AG09309 (cell line): ENCODE results near the gene GDA.

ENCODE experiments used
- DNase-seq: peaks from one replicate; pipeline ENCODE4 v3.0.0-alpha.2; 2010; ENCODE audit warnings: low read depth
- H3K4me3 ChIP-seq: 2 replicates; pipeline ENCODE4 v1.5.1; 2011; ENCODE audit warnings: mild to moderate bottlenecking, low read depth, low read length, moderate library complexity; ENCODE audit not compliant: control insufficient read depth
- TF ChIP-seq, protein P1 (sequence below): IDR thresholded peaks from 2 replicates; pipeline ENCODE4 v1.5.1; 2011; ENCODE audit warnings: mild to moderate bottlenecking, low read depth, low read length, inconsistent platforms; ENCODE audit not compliant: insufficient read depth, control insufficient read depth; ENCODE audit errors: missing control alignments

The GDA gene

DNA sequence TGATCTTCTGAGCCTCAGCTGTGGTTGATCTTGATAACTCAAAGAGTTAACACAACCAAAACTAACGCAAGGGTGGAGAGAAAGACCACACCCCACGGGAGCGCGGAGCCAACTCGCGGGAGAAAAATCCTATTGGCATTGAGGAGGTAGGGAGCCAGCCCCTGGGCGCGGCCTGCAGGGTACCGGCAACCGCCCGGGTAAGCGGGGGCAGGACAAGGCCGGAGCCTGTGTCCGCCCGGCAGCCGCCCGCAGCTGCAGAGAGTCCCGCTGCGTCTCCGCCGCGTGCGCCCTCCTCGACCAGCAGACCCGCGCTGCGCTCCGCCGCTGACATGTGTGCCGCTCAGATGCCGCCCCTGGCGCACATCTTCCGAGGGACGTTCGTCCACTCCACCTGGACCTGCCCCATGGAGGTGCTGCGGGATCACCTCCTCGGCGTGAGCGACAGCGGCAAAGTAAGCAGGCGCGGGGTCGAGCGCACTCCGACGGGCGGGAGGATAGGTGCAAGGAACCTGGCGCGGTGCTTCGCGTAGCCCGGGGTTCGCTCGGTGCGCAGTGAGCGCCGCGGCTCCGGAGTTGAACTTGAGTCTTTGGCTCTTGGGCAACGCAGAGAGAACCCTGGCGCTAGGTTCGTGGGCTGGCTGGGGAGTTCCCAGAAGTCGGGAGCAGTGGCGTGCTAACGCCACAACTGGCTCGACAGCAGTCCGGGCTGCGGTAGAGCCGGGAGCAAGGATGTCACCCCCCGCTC lies at the start of gene GDA:
Gene GDA, plus strand, starts transcription at position 210 of the 745 bp plus-strand sequence. Its CDS starts 120 bp downstream, at position 330.
- no peak within 1 kb of the TSS for H3K4me3 ChIP-seq
- TF ChIP-seq, protein P1, sequence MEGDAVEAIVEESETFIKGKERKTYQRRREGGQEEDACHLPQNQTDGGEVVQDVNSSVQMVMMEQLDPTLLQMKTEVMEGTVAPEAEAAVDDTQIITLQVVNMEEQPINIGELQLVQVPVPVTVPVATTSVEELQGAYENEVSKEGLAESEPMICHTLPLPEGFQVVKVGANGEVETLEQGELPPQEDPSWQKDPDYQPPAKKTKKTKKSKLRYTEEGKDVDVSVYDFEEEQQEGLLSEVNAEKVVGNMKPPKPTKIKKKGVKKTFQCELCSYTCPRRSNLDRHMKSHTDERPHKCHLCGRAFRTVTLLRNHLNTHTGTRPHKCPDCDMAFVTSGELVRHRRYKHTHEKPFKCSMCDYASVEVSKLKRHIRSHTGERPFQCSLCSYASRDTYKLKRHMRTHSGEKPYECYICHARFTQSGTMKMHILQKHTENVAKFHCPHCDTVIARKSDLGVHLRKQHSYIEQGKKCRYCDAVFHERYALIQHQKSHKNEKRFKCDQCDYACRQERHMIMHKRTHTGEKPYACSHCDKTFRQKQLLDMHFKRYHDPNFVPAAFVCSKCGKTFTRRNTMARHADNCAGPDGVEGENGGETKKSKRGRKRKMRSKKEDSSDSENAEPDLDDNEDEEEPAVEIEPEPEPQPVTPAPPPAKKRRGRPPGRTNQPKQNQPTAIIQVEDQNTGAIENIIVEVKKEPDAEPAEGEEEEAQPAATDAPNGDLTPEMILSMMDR, result no peak
- no peak for DNase-seq

GRCh38 chr9:72102520-72102919 lies 46.7 kb upstream of the GDA start:
- H3K4me3 ChIP-seq, result no peak overlapping the region
- TF ChIP-seq, protein P1, result no peak

DNA sequence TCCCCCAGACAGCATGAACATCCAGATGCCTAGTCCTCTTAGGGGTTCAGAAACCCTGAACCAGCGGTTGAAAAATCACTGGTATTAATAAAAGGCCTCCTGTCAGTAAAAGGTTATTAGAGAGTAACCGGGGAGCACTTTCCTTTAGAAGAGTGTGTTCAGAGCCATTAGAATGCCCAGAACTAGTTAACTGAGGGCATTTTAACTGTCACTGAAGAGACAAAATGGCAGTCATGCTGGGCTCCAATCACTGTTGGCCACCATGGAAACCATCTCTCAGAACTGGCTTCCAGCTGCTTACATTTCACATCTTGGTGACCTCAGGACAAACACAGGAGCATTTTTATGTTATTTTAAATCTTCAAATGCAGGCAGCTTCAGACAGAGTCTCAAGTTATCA lies 36.2 kb upstream of the GDA start:
- DNase-seq, result no peak
- TF ChIP-seq, protein P1, result no peak
- H3K4me3 ChIP-seq, result no peak overlapping the region

More at GRCh38 chr9:72102520-72102919, 46.7 kb upstream of the GDA start:
- no peak for DNase-seq

GRCh38 chr9:72119853-72120252 lies 29.4 kb upstream of the GDA start:
- no peak overlapping the region for H3K4me3 ChIP-seq

DNA sequence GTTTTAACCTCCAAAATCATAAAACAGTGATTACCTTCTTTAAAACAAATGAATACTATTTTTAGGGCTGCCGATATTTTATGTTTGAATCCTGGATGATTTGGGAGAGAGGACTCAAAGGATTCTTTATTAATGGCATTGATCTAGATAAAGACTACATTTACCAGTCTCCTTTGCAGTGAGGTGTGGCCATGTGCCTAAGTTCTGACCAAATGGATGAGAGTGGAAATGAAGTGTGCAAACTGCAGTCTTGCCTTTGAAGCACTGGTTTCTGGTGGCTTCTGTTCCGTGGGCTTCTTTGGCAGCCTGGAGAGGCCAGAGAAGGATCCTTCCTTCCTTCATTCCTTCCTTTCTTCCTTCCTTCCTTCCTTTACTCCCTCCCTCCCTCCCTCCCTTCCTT lies 24.3 kb upstream of the GDA start:
- TF ChIP-seq, protein P1, result no peak
- no peak for DNase-seq
- no peak overlapping the region for H3K4me3 ChIP-seq

More at GRCh38 chr9:72119853-72120252, 29.4 kb upstream of the GDA start:
- TF ChIP-seq, protein P1, result no peak
- DNase-seq, result no peak

GRCh38 chr9:72127753-72128152 lies 21.5 kb upstream of the GDA start:
- TF ChIP-seq, protein P1, result no peak
- no peak overlapping the region for H3K4me3 ChIP-seq
- no peak for DNase-seq
